K562 (cell line): Measurements from ENCODE around the gene FAM227B. TPM values are rescaled to one million over a fixed set of nuclear protein-coding genes. Genes with fewer than 3 reads are reported as not detected.

Experiments used
- ATAC-seq: fragments of 200-7000 bp; cut with Tn5 transposase; 3 replicates; pipeline ENCODE4 v1.9.1; 2020; ENCODE audit warnings: moderate library complexity
- BruUV-seq: library from RNA; stranded (reverse); fragments of 400-500 nt; replicated peaks from 2 replicates; lab custom pipeline; 2021; lab: Mats Ljungman, UMichigan
- CTCF ChIA-PET: fragments of 300-600 bp; formaldehyde crosslinking; extraction: SDS; loops from one replicate; lab custom pipeline; 2021; ENCODE audit warnings: low intra/inter-chr PET ratio; lab: Yijun Ruan, JAX
- POLR2A ChIA-PET: fragments of 300-600, 350-650 bp; sonication (Branson Sonifier 250); formaldehyde crosslinking; extraction: SDS; loops from one replicate; lab custom pipeline; 2021; ENCODE audit warnings: antibody characterized with exemption, inconsistent platforms; lab: Yijun Ruan, JAX
- DNase-seq, 4 experiments: peaks; one replicate each; pipeline versions ENCODE4 v3.0.0 to v3.0.0-alpha.2; 2011 to 2018; ENCODE audit warnings: low spot score in 3 of 4, mixed read lengths in 3 of 4; ENCODE audit errors: extremely low read depth in 1 of 4
- FAIRE-seq: peaks from 2 replicates; lab custom pipeline; 2011; peaks lifted over from hg19 to GRCh38; lab: Jason Lieb, UNC
- H2AFZ ChIP-seq: 2 replicates; pipeline ENCODE4 v1.6.0; 2011; ENCODE audit warnings: low read depth, low read length, control low read depth, inconsistent platforms
- H3K27ac ChIP-seq: fragments of 200-600 bp; 3 replicates; pipeline ENCODE4 v1.8.0; 2011; ENCODE audit warnings: low read depth, mild to moderate bottlenecking, control low read depth, inconsistent platforms, low read length, moderate library complexity, mixed read lengths; ENCODE audit errors: extremely low read depth
- H3K27me3 ChIP-seq, 2 experiments: fragments of 300-600 bp in 1 of 2; 2 replicates in 1 of 2; 3 replicates in 1 of 2; pipeline versions ENCODE4 v1.6.0 to v1.8.0; 2011; ENCODE audit warnings: inconsistent platforms in 2 of 2, low read length in 2 of 2, mild to moderate bottlenecking in 1 of 2, mixed read lengths in 1 of 2, moderate library complexity in 1 of 2; ENCODE audit not compliant: control insufficient read depth in 2 of 2, insufficient read depth in 2 of 2
- H3K36me3 ChIP-seq: fragments of 300-600 bp; 3 replicates; pipeline ENCODE4 v1.8.0; 2011; ENCODE audit warnings: mild to moderate bottlenecking, low read length, inconsistent platforms; ENCODE audit not compliant: control insufficient read depth, insufficient read depth
- H3K4me1 ChIP-seq, 2 experiments: fragments of 200-600 bp in 1 of 2; replicated peaks in 1 of 2; 2 replicates in 1 of 2; 3 replicates in 1 of 2; pipeline versions ENCODE4 v1.5.1 to v1.8.0; 2011; ENCODE audit warnings: inconsistent platforms in 2 of 2, low read length in 2 of 2, mild to moderate bottlenecking in 1 of 2, mixed read lengths in 1 of 2, moderate library complexity in 1 of 2; ENCODE audit not compliant: control insufficient read depth in 2 of 2, insufficient read depth in 2 of 2
- H3K4me2 ChIP-seq: 2 replicates; pipeline ENCODE4 v1.6.1; 2011; ENCODE audit warnings: low read length, control low read depth, inconsistent platforms, mixed read lengths; ENCODE audit not compliant: insufficient read depth
- H3K4me3 ChIP-seq: fragments of 200-600 bp; sonication (generic), shearing (Covaris generic); 2 replicates; pipeline ENCODE4 v1.5.1; 2016; ENCODE audit warnings: control low read depth, inconsistent platforms
- H3K79me2 ChIP-seq: fragments of 200-600 bp; 3 replicates; pipeline ENCODE4 v1.8.0; 2011; ENCODE audit warnings: low read length, inconsistent platforms; ENCODE audit not compliant: control insufficient read depth, insufficient read depth
- H3K9ac ChIP-seq, 2 experiments: 2 replicates each; pipeline versions ENCODE4 v1.6.0 to v1.6.1; 2011; ENCODE audit warnings: low read depth in 2 of 2, low read length in 2 of 2, control low read depth in 1 of 2, inconsistent platforms in 1 of 2, mild to moderate bottlenecking in 1 of 2, mixed read lengths in 1 of 2; ENCODE audit not compliant: insufficient read depth in 1 of 2
- H3K9me1 ChIP-seq: one replicate; pipeline ENCODE4 v1.6.0; 2011; ENCODE audit warnings: inconsistent platforms, mild to moderate bottlenecking, low read length, moderate library complexity; ENCODE audit not compliant: control insufficient read depth, insufficient read depth
- H3K9me3 ChIP-seq: replicated peaks from 2 replicates; pipeline ENCODE4 v1.5.1; 2011; ENCODE audit warnings: low read depth, low read length, inconsistent platforms; ENCODE audit not compliant: control insufficient read depth, insufficient read depth
- H4K20me1 ChIP-seq: replicated peaks from 2 replicates; pipeline ENCODE4 v1.6.1; 2011; ENCODE audit warnings: low read length, inconsistent platforms, mixed read lengths; ENCODE audit not compliant: control insufficient read depth, insufficient read depth
- DPF2 ChIP-seq: fragments of 450-650 bp; IDR thresholded peaks from 2 replicates; pipeline ENCODE4 v1.6.1; 2016
- LARP7 ChIP-seq: fragments of 450-650 bp; IDR thresholded peaks from 2 replicates; pipeline ENCODE4 v1.6.1; 2016
- NR4A1 ChIP-seq, 2 experiments: fragments of 250-450 bp in 1 of 2; fragments of 450-650 bp in 1 of 2; sonication (Bioruptor Pico) in 1 of 2; IDR thresholded peaks; 2 replicates each; pipeline versions ENCODE4 v1.4.0 to v1.6.1; 2016 to 2020; ENCODE audit warnings: mild to moderate bottlenecking in 2 of 2, missing compliant biosample characterization in 1 of 2, missing genetic modification characterization in 1 of 2, moderate library complexity in 1 of 2
- REST ChIP-seq, 2 experiments: fragments of 450-650 bp; formaldehyde crosslinking in 1 of 2; IDR thresholded peaks; 2 replicates each; pipeline versions ENCODE4 v1.4.0 to v1.6.1; 2014 to 2020; ENCODE audit warnings: mild to moderate bottlenecking in 2 of 2, borderline replicate concordance in 1 of 2, low read depth in 1 of 2
- ZFP30 ChIP-seq: fragments of 250-450 bp; sonication (Bioruptor Pico); IDR thresholded peaks from 2 replicates; pipeline ENCODE4 v1.8.0; 2022; ENCODE audit warnings: moderate library complexity, mild to moderate bottlenecking, inconsistent platforms, borderline replicate concordance
- ZNF354B ChIP-seq: fragments of 250-450 bp; sonication (Bioruptor Pico); IDR thresholded peaks from 2 replicates; pipeline ENCODE4 v1.4.0; 2020
- WGBS: fragments of 100-300 bp; shearing (Covaris generic); methylation state at CpG from one replicate; pipeline ENCODE4 v1.1.6; 2016; ENCODE audit warnings: low coverage, mixed read lengths; ENCODE audit not compliant: insufficient coverage; ENCODE audit errors: missing lambda C conversion rate; 5-methylcytosine and 5-hydroxymethylcytosine counted together
- in situ Hi-C: fragments of 300-500 bp; cut with MboI; formaldehyde crosslinking; loops from 4 replicates; pipeline ENCODE4 v1.15.0; 2018; ENCODE audit warnings: inconsistent platforms, mixed read lengths
- intact Hi-C: fragments of 100-400 bp; cut with micrococcal nuclease; formaldehyde crosslinking; loops from 2 replicates; pipeline ENCODE4 v1.14.2; 2022
- polyA plus RNA-seq, 8 experiments: library from polyadenylated mRNA; depleted of rRNA in 4 of 8; stranded (reverse) in 5 of 8; unstranded in 3 of 8; fragments of >200 nt; fragmentation: Nextera tagmentation in 2 of 8; fragmentation: Illumina TruSeq in 1 of 8; extraction: Ambion mirVana in 2 of 8; extraction: Trizol in 1 of 8; gene quantifications; 2 replicates each; pipeline versions ENCODE4 v1.2.1 to v1.2.3, GENCODE V29; 2011 to 2014; ENCODE audit warnings: inconsistent platforms in 1 of 8, missing spikeins in 1 of 8
- total RNA-seq, 7 experiments: library from RNA; depleted of rRNA in 6 of 7; stranded (reverse); fragments of >200 nt in 6 of 7; fragmentation: Illumina TruSeq in 2 of 7; extraction: Trizol in 2 of 7; gene quantifications; 2 replicates each; pipeline versions ENCODE4 v1.2.1 to v1.2.3, GENCODE V29; 2011 to 2021; ENCODE audit warnings: low replicate concordance in 1 of 7

FAM227B gene
- total and polyA plus RNA-seq, 9 of the 15 experiments (the other 6 are each of a cell fraction or from before 2014, with no cell fraction given), result 5.1 to 12.5 (median 11.2) TPM

DNA sequence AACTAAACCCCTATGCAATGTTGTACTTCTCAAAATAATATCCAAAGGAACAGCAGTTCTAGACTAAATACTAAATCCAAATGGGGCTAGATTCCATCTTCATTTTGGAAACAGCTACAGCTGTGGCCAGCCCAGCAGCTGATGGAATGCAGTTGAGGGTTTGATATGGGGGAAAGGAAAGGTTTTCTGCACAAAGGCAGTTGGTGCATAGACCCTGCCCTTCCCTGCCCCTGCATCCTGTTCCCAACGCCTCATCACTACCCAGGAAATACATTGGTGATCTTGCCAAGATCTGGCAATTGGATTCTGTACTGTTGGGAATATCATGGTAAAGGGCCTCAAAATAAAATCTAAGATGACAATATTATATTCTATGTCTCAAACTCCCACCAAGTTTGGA is 44.1 kb upstream of the FAM227B start:
- H3K9me3 ChIP-seq, result no peaks in the 10 kb centered on the region
- POLR2A ChIA-PET, result no interaction called here
- no peaks in the 10 kb centered on the region for H3K4me1 ChIP-seq
- WGBS, result 0% methylated on average over 1 of the region's 1 CpG
- BruUV-seq, result no TSS peak
- no peaks in the 10 kb centered on the region for H3K79me2 ChIP-seq
- H3K9ac ChIP-seq, result no peak overlapping the region
- no peak overlapping the region for H3K4me2 ChIP-seq
- CTCF ChIA-PET, result no interaction called here
- DNase-seq (no peak), ATAC-seq (no peak), FAIRE-seq (no peak)
- H3K27me3 ChIP-seq, result no peaks in the 10 kb centered on the region
- H2AFZ ChIP-seq, result no peak overlapping the region
- no peak overlapping the region for H3K27ac ChIP-seq
- no peaks in the 10 kb centered on the region for H4K20me1 ChIP-seq
- intact Hi-C loops, result no loop called here
- in situ Hi-C loops, result no loop called here
- H3K36me3 ChIP-seq, result no peaks in the 10 kb centered on the region
- no peaks in the 10 kb centered on the region for H3K9me1 ChIP-seq
- TF ChIP-seq REST (IDR thresholded peaks at IDR 0.05; ENCODE audit: borderline replicate concordance) (no peak), REST (CRISPR knock-in tag; IDR thresholded peaks at IDR 0.05; ENCODE audit: low read depth) (no peak), ZNF354B (no peak), DPF2 (no peak), NR4A1 (CRISPR knock-in tag; IDR thresholded peaks at IDR 0.05) (no peak), NR4A1 (tag; IDR thresholded peaks at IDR 0.05) (no peak), LARP7 (no peak), ZFP30 (CRISPR knock-in tag) (no peak)
- H3K4me3 ChIP-seq, result no peak overlapping the region
